WTC11 (cell line): Measurements from ENCODE around the gene JOSD1. TPM values are rescaled to one million over a fixed set of nuclear protein-coding genes. Genes with fewer than 3 reads are reported as not detected.

Experiments
- ATAC-seq: fragments of 200-7000 bp; cut with Tn5 transposase; 2 replicates; pipeline ENCODE4 v1.10.0; 2021; ENCODE audit warnings: mild to moderate bottlenecking, moderate library complexity
- CTCF ChIA-PET: fragments of 300-600 bp; sonication (Branson Sonifier 250); formaldehyde crosslinking; loops from one replicate; lab custom pipeline; 2021; ENCODE audit warnings: antibody characterized with exemption; lab: Charles Lee
- POLR2A ChIA-PET: fragments of 350-600 bp; sonication (Branson Sonifier 250); formaldehyde crosslinking; loops from one replicate; lab custom pipeline; 2021; ENCODE audit warnings: antibody characterized with exemption; lab: Charles Lee
- DNase-seq: peaks from one replicate; pipeline ENCODE4 v3.0.0; 2021; ENCODE audit warnings: low spot score
- H3K27ac Mint-ChIP-seq: 2 replicates; pipeline ENCODE4 v1.8.0; 2021; ENCODE audit warnings: mixed read lengths
- H3K27me3 Mint-ChIP-seq: 2 replicates; pipeline ENCODE4 v1.8.0; 2021; ENCODE audit warnings: low read depth, mild to moderate bottlenecking, moderate library complexity, mixed read lengths
- H3K36me3 Mint-ChIP-seq: 2 replicates; pipeline ENCODE4 v1.8.0; 2021; ENCODE audit warnings: mixed read lengths
- H3K4me1 Mint-ChIP-seq: 2 replicates; pipeline ENCODE4 v1.8.0; 2022; ENCODE audit warnings: mixed read lengths
- H3K4me3 Mint-ChIP-seq: 2 replicates; pipeline ENCODE4 v1.8.0; 2021; ENCODE audit warnings: mild to moderate bottlenecking, moderate library complexity, mixed read lengths
- H3K9me3 Mint-ChIP-seq: 2 replicates; pipeline ENCODE4 v1.8.0; 2021; ENCODE audit warnings: mixed read lengths
- ATF1 ChIP-seq: sonication (generic); formaldehyde crosslinking; IDR thresholded peaks from 2 replicates; pipeline ENCODE4 v1.8.1; 2023; ENCODE audit warnings: mild to moderate bottlenecking, moderate library complexity, missing genetic modification reagents
- ESRRA ChIP-seq: sonication (generic); formaldehyde crosslinking; IDR thresholded peaks from 2 replicates; pipeline ENCODE4 v1.8.1; 2022; ENCODE audit warnings: mild to moderate bottlenecking, missing genetic modification reagents, borderline replicate concordance
- GABPB1 ChIP-seq: sonication (generic); formaldehyde crosslinking; IDR thresholded peaks from 2 replicates; pipeline ENCODE4 v1.8.1; 2023; ENCODE audit warnings: mild to moderate bottlenecking, missing genetic modification reagents
- JAZF1 ChIP-seq: fragments of 250-450 bp; sonication (Bioruptor Pico); IDR thresholded peaks from 2 replicates; pipeline ENCODE4 v1.9.0; 2021; ENCODE audit warnings: moderate library complexity, mild to moderate bottlenecking, inconsistent platforms
- TCF7 ChIP-seq: sonication (generic); formaldehyde crosslinking; IDR thresholded peaks from 2 replicates; pipeline ENCODE4 v1.8.0; 2022; ENCODE audit warnings: mild to moderate bottlenecking, low read depth, missing genetic modification reagents, moderate library complexity
- TEAD1 ChIP-seq: sonication (generic); formaldehyde crosslinking; IDR thresholded peaks from 2 replicates; pipeline ENCODE4 v1.8.0; 2022; ENCODE audit warnings: mild to moderate bottlenecking, missing genetic modification reagents
- TEAD4 ChIP-seq: sonication (generic); formaldehyde crosslinking; IDR thresholded peaks from 2 replicates; pipeline ENCODE4 v1.8.0; 2022; ENCODE audit warnings: mild to moderate bottlenecking, missing genetic modification reagents
- ZNF232 ChIP-seq: sonication (generic); formaldehyde crosslinking; IDR thresholded peaks from 2 replicates; pipeline ENCODE4 v1.8.0; 2022; ENCODE audit warnings: mild to moderate bottlenecking, missing genetic modification reagents
- total RNA-seq: library from RNA; stranded (reverse); gene quantifications from 3 replicates; pipeline ENCODE4 v1.2.3, GENCODE V29; 2021
- TF ChIP-seq, protein P1 (sequence below): sonication (generic); formaldehyde crosslinking; IDR thresholded peaks from 2 replicates; pipeline ENCODE4 v1.8.1; 2023; ENCODE audit warnings: mild to moderate bottlenecking, missing genetic modification reagents, borderline replicate concordance
- TF ChIP-seq, protein P2 (sequence below): fragments of 200-600 bp; IDR thresholded peaks from 2 replicates; pipeline ENCODE4 v1.8.0; 2022; ENCODE audit warnings: antibody characterized with exemption
- TF ChIP-seq, protein P3 (sequence below): sonication (generic); formaldehyde crosslinking; IDR thresholded peaks from 2 replicates; pipeline ENCODE4 v1.8.1; 2022; ENCODE audit warnings: low read depth, missing genetic modification reagents, borderline replicate concordance
- TF ChIP-seq, protein P4 (sequence below): sonication (generic); formaldehyde crosslinking; IDR thresholded peaks from 2 replicates; pipeline ENCODE4 v1.8.1; 2023; ENCODE audit warnings: mild to moderate bottlenecking, moderate library complexity, missing genetic modification reagents
- TF ChIP-seq, protein P5 (sequence below): fragments of 250-450 bp; sonication (Bioruptor Pico); IDR thresholded peaks from 2 replicates; pipeline ENCODE4 v1.9.0; 2021; ENCODE audit warnings: moderate library complexity, mild to moderate bottlenecking, inconsistent platforms, borderline replicate concordance

JOSD1 gene
- total RNA-seq, 1 experiment from 2014 or later: 24.5 TPM

DNA sequence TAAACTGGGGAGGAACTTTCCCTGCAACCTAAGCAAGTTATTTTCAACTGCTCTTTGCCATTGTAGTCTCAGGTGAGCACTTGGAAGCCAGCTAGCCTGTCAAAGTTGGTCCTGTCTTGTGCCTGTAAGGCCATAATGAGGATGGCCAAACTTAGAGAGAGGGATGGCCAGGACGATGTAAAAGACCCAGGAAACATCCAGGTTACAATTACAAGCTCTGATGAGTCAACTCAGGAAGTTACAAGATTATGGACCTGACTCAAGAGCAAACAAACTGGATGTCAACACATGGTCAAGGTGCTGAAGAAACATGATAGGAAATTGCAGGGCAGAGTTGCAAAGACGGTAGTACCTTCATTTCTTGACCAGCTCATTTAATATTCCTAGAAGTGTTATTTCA is 6.6 kb upstream of the JOSD1 start:
- no peaks in the 10 kb centered on the region for H3K9me3 Mint-ChIP-seq
- TF ChIP-seq GABPB1 (CRISPR knock-in tag) (peak; percentile 92), JAZF1 (CRISPR knock-in tag) (no peak)
- TF ChIP-seq, protein P1, sequence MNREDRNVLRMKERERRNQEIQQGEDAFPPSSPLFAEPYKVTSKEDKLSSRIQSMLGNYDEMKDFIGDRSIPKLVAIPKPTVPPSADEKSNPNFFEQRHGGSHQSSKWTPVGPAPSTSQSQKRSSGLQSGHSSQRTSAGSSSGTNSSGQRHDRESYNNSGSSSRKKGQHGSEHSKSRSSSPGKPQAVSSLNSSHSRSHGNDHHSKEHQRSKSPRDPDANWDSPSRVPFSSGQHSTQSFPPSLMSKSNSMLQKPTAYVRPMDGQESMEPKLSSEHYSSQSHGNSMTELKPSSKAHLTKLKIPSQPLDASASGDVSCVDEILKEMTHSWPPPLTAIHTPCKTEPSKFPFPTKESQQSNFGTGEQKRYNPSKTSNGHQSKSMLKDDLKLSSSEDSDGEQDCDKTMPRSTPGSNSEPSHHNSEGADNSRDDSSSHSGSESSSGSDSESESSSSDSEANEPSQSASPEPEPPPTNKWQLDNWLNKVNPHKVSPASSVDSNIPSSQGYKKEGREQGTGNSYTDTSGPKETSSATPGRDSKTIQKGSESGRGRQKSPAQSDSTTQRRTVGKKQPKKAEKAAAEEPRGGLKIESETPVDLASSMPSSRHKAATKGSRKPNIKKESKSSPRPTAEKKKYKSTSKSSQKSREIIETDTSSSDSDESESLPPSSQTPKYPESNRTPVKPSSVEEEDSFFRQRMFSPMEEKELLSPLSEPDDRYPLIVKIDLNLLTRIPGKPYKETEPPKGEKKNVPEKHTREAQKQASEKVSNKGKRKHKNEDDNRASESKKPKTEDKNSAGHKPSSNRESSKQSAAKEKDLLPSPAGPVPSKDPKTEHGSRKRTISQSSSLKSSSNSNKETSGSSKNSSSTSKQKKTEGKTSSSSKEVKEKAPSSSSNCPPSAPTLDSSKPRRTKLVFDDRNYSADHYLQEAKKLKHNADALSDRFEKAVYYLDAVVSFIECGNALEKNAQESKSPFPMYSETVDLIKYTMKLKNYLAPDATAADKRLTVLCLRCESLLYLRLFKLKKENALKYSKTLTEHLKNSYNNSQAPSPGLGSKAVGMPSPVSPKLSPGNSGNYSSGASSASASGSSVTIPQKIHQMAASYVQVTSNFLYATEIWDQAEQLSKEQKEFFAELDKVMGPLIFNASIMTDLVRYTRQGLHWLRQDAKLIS (CRISPR knock-in tag): no peak
- H3K4me3 Mint-ChIP-seq: peak overlapping the region; percentile 91
- POLR2A ChIA-PET: interaction anchor here (0.6 kb wide), 1 partner anchor 24 kb away, joined by 5 read pairs; no protein-coding TSS in a partner anchor
- no peak for ATAC-seq
- CTCF ChIA-PET: interaction anchor here (1.0 to 1.8 kb wide), 2 partner anchors 18 to 59 kb away, joined by 4 read pairs; no protein-coding TSS in a partner anchor
- peaks cover 14% of the 10 kb centered on the region for H3K36me3 Mint-ChIP-seq
- peaks cover 63% of the 10 kb centered on the region for H3K4me1 Mint-ChIP-seq
- no peak for DNase-seq
- H3K27ac Mint-ChIP-seq: peak overlapping the region; percentile 24; the same call in 1 of the 2 replicates
- no peaks in the 10 kb centered on the region; the same call in 1 of the 2 replicates for H3K27me3 Mint-ChIP-seq

DNA sequence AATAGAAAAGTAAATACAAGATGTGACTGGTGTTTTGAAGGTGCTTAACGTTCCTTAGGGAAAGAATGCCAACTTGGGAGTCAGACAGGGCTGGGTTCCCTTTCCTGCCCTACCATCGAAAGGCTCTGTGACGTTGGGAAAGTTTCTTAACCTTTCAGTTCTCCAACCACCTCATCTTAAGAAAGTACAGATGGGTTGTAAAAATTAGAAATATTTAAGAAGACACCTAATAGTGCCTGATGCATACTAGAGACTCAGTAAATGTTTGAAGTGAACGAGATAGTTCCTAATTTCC is 6.1 kb upstream of the JOSD1 start:
- CTCF ChIA-PET: interaction anchor here (0.5 kb wide), 1 partner anchor 63 kb away, joined by 3 read pairs; no protein-coding TSS in a partner anchor
- Mint-ChIP-seq H3K36me3 (peaks cover 11% of the 10 kb centered on the region), H3K27me3 (no peaks in the 10 kb centered on the region; the same call in 1 of the 2 replicates)
- no peak for TF ChIP-seq TCF7 (CRISPR knock-in tag)
- TF ChIP-seq ZNF232 (CRISPR knock-in tag): no peak
- TF ChIP-seq, protein P2, sequence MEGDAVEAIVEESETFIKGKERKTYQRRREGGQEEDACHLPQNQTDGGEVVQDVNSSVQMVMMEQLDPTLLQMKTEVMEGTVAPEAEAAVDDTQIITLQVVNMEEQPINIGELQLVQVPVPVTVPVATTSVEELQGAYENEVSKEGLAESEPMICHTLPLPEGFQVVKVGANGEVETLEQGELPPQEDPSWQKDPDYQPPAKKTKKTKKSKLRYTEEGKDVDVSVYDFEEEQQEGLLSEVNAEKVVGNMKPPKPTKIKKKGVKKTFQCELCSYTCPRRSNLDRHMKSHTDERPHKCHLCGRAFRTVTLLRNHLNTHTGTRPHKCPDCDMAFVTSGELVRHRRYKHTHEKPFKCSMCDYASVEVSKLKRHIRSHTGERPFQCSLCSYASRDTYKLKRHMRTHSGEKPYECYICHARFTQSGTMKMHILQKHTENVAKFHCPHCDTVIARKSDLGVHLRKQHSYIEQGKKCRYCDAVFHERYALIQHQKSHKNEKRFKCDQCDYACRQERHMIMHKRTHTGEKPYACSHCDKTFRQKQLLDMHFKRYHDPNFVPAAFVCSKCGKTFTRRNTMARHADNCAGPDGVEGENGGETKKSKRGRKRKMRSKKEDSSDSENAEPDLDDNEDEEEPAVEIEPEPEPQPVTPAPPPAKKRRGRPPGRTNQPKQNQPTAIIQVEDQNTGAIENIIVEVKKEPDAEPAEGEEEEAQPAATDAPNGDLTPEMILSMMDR: no peak
- TF ChIP-seq, protein P3, sequence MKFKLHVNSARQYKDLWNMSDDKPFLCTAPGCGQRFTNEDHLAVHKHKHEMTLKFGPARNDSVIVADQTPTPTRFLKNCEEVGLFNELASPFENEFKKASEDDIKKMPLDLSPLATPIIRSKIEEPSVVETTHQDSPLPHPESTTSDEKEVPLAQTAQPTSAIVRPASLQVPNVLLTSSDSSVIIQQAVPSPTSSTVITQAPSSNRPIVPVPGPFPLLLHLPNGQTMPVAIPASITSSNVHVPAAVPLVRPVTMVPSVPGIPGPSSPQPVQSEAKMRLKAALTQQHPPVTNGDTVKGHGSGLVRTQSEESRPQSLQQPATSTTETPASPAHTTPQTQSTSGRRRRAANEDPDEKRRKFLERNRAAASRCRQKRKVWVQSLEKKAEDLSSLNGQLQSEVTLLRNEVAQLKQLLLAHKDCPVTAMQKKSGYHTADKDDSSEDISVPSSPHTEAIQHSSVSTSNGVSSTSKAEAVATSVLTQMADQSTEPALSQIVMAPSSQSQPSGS (CRISPR knock-in tag): no peak
- TF ChIP-seq, protein P4, sequence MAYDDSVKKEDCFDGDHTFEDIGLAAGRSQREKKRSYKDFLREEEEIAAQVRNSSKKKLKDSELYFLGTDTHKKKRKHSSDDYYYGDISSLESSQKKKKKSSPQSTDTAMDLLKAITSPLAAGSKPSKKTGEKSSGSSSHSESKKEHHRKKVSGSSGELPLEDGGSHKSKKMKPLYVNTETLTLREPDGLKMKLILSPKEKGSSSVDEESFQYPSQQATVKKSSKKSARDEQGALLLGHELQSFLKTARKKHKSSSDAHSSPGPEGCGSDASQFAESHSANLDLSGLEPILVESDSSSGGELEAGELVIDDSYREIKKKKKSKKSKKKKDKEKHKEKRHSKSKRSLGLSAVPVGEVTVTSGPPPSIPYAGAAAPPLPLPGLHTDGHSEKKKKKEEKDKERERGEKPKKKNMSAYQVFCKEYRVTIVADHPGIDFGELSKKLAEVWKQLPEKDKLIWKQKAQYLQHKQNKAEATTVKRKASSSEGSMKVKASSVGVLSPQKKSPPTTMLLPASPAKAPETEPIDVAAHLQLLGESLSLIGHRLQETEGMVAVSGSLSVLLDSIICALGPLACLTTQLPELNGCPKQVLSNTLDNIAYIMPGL (CRISPR knock-in tag): no peak; the same call in 1 of the 2 replicates
- TF ChIP-seq ATF1: no peak
- no peak for TF ChIP-seq TEAD4
- TF ChIP-seq, protein P5, sequence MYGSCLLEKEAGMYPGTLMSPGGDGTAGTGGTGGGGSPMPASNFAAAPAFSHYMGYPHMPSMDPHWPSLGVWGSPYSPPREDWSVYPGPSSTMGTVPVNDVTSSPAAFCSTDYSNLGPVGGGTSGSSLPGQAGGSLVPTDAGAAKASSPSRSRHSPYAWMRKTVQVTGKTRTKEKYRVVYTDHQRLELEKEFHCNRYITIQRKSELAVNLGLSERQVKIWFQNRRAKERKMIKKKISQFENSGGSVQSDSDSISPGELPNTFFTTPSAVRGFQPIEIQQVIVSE: no peak
- TF ChIP-seq ESRRA: no peak
- no peak for TF ChIP-seq TEAD1 (CRISPR knock-in tag)
- TF ChIP-seq, all 79 proteins: peak for 0
- no peak for ATAC-seq
- DNase-seq: no peak
- Mint-ChIP-seq H3K4me3 (peak overlapping the region; percentile 91), H3K4me1 (peaks cover 58% of the 10 kb centered on the region), H3K27ac (peak overlapping the region; percentile 78; the same call in 1 of the 2 replicates), H3K9me3 (no peaks in the 10 kb centered on the region)
- POLR2A ChIA-PET: interaction anchor here (0.6 kb wide), 1 partner anchor 24 kb away, joined by 5 read pairs; no protein-coding TSS in a partner anchor
